Measurements from ENCODE around the gene MAT2A. TPM values are rescaled to one million over a fixed set of nuclear protein-coding genes. Genes with fewer than 3 reads are reported as not detected.
"Not testable (repeated sequence)": the region's sequence is repeated elsewhere in the genome, so short reads cannot be mapped to it uniquely, and the experiment has no call there.

The MAT2A gene
- total RNA-seq, 2 donors from 2014 or later = 230 to 475 TPM

GRCh38 chr2:85554980-85555612 is 16.1 kb downstream of the MAT2A start:
- no peak for TF ChIP-seq CTCF (IDR thresholded peaks at IDR 0.05)
- H3K36me3 ChIP-seq = peaks cover 45% of the 10 kb centered on the region
- no peak overlapping the region for H3K4me3 ChIP-seq
- no peaks in the 10 kb centered on the region for H3K27me3 ChIP-seq (replicated peaks; ENCODE audit: insufficient read depth)
- H3K9me3 ChIP-seq = no peaks in the 10 kb centered on the region
- peaks cover 3 to 7% of the 10 kb centered on the region in 2 donors for H3K4me1 ChIP-seq (ENCODE audit: control insufficient read depth in 1 of 2, low read depth in 2 of 2)
- H3K27ac ChIP-seq = no peak overlapping the region
- DNase-seq (ENCODE audit: low spot score) (no peak), ATAC-seq (ENCODE audit: insufficient number of reproducible peaks, low FRiP score, low read depth) (no peak)

DNA sequence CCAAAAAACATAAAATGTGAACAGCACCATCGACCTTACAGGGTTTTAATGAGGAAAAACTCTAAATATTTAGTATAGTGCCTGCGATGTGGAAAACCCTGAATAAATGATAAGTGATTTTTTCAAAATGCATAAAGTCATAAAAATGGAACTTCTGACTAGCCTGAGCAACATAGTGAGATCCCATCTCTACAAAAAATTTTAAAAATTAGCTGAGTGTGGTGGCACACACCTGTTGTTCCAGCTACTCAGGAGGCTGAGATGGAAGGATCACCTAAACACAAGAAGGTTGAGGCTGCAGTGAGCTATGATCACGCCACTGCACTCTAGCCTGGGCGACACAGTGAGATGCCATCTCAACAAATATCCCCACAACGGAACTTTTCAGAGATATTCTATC is 18.2 kb downstream of the MAT2A start:
- H3K4me3 ChIP-seq = no peak overlapping the region
- H3K4me1 ChIP-seq (ENCODE audit: control insufficient read depth in 1 of 2, low read depth in 2 of 2) = peaks cover 9 to 19% of the 10 kb centered on the region in 2 donors
- H3K36me3 ChIP-seq = peaks cover 30% of the 10 kb centered on the region
- H3K9me3 ChIP-seq = no peaks in the 10 kb centered on the region
- H3K27ac ChIP-seq = no peak overlapping the region
- ATAC-seq (ENCODE audit: insufficient number of reproducible peaks, low FRiP score, low read depth) = no peak
- TF ChIP-seq CTCF (IDR thresholded peaks at IDR 0.05) = no peak
- H3K27me3 ChIP-seq (replicated peaks; ENCODE audit: insufficient read depth) = no peaks in the 10 kb centered on the region
- DNase-seq (ENCODE audit: low spot score) = no peak

- H3K27me3 ChIP-seq (replicated peaks; ENCODE audit: insufficient read depth) = no peaks in the 10 kb centered on the region
- H3K9me3 ChIP-seq = no peaks in the 10 kb centered on the region
- peaks cover 9 to 22% of the 10 kb centered on the region in 2 donors for H3K4me1 ChIP-seq (ENCODE audit: control insufficient read depth in 1 of 2, low read depth in 2 of 2)
- H3K4me3 ChIP-seq = no peak overlapping the region
- ATAC-seq (ENCODE audit: insufficient number of reproducible peaks, low FRiP score, low read depth) = no peak
- H3K27ac ChIP-seq = no peak overlapping the region
- no peak for TF ChIP-seq CTCF (IDR thresholded peaks at IDR 0.05)
- no peak for DNase-seq (ENCODE audit: low spot score)
- H3K36me3 ChIP-seq = peaks cover 23% of the 10 kb centered on the region
These were observed 19.2 kb downstream of the MAT2A start for GRCh38 chr2:85558160-85558559.

GRCh38 chr2:85560403-85560726 is 21.4 kb downstream of the MAT2A start:
- not testable (repeated sequence) for H3K27ac ChIP-seq; DNase-seq (ENCODE audit: low spot score); H3K27me3 ChIP-seq (replicated peaks; ENCODE audit: insufficient read depth); H3K9me3 ChIP-seq; H3K36me3 ChIP-seq; ATAC-seq (ENCODE audit: insufficient number of reproducible peaks, low FRiP score, low read depth)
- peaks cover 9 to 22% of the 10 kb centered on the region in 2 donors for H3K4me1 ChIP-seq (ENCODE audit: control insufficient read depth in 1 of 2, low read depth in 2 of 2)
- peak overlapping the region; percentile 98 for H3K4me3 ChIP-seq

DNA sequence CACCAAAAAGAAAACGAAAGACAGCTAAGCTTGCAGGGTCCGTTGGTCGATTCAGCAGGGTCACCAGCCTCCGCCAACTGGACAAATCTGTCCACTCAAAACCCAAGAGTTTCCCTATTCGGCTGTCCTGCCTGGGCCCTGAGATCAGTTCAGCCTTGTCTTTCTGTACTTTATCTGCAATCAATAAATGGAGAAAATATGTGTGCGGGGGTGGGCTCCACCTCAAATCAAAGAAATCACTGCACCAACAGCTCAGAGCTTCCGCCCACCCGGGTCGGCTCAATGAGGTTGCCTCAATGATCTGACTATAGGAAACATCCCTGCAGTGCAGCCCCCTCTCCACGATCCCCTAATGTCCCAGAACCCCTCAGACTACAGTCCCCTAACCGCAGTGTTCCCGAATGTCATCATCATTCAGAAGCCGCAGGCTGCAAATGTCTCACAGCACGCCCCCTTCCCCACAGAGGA is 21.9 kb downstream of the MAT2A start:
- Histone ChIP-seq H3K9me3 (no peaks in the 10 kb centered on the region), H3K36me3 (peaks cover 3% of the 10 kb centered on the region), H3K4me3 (peak overlapping the region; percentile 98), H3K27ac (peak overlapping the region; percentile 74 to 85), H3K4me1 (ENCODE audit: control insufficient read depth in 1 of 2, low read depth in 2 of 2) (peaks cover 9 to 22% of the 10 kb centered on the region in 2 donors), H3K27me3 (replicated peaks; ENCODE audit: insufficient read depth) (no peaks in the 10 kb centered on the region)
- ATAC-seq (ENCODE audit: insufficient number of reproducible peaks, low FRiP score, low read depth) (peak; percentile 48), DNase-seq (ENCODE audit: low spot score) (no peak)
- no peak for TF ChIP-seq CTCF (IDR thresholded peaks at IDR 0.05)

Data from thoracic aorta (tissue), 2 donors.